GM21381 (cell line): ENCODE results near the gene TIPRL.

Source experiments
- ATAC-seq: cut with Tn5 transposase; IDR thresholded peaks from one replicate; pipeline ENCODE4 v1.9.1; 2021; ENCODE audit warnings: mild to moderate bottlenecking, moderate library complexity; ENCODE audit not compliant: unreplicated experiment

Gene TIPRL

DNA sequence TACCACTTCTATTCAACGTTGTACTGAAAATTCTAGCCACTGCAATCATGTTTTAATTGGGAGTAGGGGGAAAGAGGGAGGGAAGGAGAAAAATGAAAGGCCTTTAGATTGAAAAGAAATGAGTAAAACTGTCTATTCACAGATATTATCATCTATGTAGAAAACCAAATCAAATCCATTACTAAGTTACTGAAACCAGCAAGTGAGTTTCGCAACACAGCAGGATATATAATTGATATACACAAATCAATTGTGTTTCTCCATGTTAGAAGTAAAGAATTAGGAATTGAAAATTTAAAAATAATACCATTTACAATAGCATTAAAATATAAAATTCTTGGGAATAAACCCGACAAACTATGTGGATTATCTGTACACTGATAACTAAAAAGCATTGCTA lies 66.3 kb downstream of the TIPRL start:
- no peak for ATAC-seq

DNA sequence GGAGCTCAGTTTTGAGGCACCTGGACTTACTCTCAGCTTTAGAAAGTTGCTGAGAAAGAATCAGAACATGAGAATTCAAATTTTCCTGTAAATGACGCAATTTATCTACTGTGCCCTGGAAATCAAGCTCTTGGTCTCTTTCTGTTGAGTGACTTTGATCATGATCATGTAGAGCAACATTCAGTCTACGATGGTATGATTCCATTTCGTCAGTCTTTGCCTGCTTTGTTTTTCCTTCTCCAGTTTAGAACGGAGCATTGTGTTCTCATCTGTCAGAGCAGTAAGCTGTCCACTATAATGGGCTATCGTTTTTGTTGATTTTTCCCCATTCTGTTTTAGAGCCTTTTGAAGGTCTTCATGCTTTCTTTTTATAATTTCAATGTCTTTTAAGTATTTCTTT lies 67.7 kb downstream of the TIPRL start:
- ATAC-seq, result no peak
